K562 treated with DMSO at 1 percent for 12 hours (cell line): Measurements from ENCODE around the gene WDR93. TPM values are rescaled to one million over a fixed set of nuclear protein-coding genes. Genes with fewer than 3 reads are reported as not detected.

Experiments
- total RNA-seq: library from RNA; unstranded; fragments of 300-600 nt; gene quantifications from 2 replicates; pipeline ENCODE4 v1.2.3, GENCODE V29; 2022; ENCODE audit not compliant: insufficient read depth

The WDR93 gene
- total RNA-seq: not detected in 2 replicates

DNA sequence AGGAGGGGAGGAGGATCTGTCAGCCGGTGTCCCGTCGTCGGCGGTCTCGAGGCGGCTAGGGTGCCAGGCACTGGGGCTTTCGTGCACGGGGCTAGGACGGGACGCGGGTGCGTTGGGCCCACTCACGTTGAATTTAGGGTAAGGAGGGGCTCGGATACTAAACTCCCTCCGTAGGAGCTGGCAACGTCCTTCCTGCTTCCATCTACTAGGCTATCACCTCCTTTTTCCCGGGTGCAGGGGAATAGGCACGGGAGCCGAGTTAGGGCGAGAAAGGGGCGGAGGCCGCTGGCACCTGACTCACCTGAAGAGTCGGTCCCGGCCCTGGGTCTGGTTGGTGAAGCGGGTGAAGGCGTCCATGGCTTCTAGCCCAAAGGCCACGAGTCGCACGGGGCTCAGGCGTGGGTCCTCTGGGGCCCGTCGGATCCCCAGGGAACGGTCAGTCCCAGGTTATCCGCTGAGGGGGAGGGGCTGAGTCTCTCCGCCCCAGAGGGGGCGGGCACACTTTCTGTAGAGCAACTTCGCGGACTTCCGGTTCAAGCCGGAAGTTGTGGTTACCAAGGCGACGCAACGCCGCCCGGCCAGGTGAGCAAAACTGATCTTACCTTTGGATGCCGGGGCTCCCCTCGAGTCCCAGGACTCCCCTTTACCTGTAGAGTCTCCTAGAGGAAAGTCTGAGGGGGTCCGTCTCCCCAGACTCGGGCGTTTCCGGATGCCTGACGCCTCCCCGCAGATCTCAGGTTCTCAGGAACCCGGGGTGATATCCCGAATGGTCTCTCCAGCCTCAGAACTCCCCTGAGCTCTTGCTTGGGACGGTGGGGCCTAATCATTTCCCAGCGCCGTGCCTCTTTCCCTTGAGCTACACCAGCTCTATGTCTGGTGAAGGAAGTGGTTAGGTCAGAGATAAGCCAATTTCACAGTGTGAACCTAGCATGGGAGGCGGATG, at the start of gene WDR93, which contains the start of gene PEX11A:
WDR93 (plus strand) TSS at position 536 of the 943 bp plus-strand sequence. CDS start 10,936 bp downstream, outside the sequence.
PEX11A (minus strand) TSS at position 479 of the 943 bp plus-strand sequence; CDS start at position 357, 122 bp downstream.

DNA sequence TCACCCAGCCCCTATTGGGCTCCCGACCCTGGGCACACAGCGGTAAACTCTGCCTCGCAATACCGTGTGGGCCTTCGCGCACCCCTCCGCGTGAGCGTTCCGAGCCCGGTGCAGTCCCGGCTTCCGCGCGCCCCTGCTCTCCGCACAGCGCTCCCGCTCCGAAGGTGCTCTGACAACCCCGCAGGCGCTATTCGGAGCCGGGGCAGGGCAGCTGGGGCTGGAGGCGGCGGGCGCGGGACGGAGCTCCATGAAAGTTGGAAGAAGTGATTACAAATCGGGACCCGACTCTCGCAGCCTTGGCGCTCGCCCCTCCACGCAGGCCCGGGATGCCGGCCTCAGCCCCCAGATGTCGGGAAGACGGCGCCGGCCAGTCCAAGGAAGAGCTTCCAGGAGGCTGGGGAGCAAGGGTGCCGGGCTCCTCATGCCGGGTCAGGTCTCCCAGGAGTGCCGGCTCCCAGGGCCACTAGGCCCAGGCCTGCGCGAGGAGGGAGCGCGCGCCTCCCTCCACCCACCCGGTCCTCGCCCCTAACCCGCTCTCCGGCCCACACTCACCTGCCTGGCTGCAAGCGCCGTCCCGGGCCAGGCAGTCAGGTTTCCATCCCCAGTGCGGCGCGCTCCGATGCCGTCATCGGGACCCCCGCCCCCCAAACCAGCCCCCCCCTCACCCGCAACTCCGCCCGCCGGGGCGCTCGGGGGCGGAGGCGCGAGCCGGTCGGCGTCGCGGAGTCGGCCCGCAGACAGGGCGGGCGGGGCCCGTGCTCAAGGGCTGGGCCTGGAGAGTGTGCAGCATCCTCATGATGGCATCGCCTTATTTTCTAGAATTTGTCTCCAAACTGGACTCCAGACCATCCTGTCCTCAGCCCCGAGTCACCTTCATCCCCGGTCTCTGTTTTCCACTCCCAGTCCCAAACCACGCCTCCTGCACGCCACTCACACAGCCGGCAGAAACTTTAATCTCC, 35.5 kb upstream of the WDR93 start, which contains the start of gene KIF7:
KIF7 (minus strand) TSS at position 621 of the 959 bp plus-strand sequence. CDS start 2,537 bp downstream, outside the sequence.

DNA sequence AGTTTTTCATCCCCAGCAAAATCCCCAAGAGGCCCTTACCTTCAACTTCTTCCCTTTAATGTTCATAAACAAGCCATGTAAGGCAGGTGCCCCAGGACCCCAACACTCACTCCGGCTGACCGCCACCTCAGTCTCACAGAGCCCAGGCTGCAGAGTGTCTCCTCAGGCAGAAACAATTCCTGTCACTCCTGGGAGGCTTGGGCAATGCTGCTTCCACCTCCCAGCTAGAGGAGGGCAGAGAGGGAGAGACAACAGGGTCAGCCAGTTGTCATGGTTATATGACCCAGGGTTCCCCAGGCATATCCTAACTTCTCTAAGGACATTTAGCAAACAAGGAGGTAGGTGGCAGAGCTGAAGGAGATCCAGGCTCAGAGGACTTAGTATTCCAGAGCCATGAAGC, 11.4 kb upstream of the WDR93 start, which contains the start of gene PLIN1:
PLIN1 (minus strand) TSS at position 156 of the 400 bp plus-strand sequence. CDS start 1,878 bp downstream, outside the sequence.

DNA sequence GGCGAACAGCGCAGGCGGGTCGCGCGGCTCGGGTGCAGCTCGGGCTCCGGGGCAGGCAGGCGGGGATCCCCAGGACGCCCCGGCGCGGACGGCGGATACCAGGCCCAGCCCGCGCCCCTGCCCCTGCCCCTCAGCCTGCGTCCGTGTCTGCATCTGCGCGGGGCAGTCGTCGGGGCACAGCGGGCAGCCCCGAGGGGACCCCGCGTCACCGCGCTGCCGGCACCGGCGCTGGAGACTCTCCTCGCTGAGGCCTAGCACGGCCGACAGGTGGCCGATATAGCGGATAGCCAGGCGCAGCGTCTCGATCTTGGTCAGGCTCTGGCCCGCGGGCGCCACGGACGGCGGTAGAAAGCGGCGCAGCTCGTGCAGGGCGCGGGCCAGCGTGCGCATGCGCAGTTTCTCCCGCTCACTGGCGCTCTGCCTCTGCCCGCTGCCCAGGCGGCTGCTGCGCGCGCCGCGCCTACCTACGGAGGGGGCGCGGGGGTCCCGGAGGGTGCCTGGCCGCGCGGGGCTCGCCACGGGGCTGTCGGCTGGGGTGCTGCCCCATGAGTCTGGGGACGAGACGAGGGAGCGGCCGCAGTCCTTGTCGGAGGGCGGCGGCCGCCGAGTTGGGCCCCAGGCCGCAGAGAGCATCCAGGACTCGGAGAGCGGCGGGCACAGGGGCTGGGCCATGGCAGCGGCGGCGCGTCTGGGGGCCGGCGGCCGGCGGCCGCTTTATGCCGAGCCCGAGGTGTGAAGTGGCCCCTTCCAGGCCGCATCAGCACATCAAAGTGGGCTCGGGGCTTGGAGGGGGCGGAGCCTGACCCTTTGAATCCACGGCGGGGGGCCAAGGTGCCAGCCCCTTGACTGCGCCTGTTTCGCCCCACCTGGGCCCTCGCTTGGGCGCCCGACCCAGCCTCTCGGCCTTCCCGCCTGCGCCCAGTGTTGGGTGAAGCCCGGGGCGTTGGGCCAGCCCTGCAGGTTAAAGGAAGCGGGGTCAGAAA, 60.2 kb downstream of the WDR93 start, which contains the start of gene MESP1:
MESP1 (minus strand) TSS at position 690 of the 983 bp plus-strand sequence; CDS start at position 672, 18 bp downstream.

DNA sequence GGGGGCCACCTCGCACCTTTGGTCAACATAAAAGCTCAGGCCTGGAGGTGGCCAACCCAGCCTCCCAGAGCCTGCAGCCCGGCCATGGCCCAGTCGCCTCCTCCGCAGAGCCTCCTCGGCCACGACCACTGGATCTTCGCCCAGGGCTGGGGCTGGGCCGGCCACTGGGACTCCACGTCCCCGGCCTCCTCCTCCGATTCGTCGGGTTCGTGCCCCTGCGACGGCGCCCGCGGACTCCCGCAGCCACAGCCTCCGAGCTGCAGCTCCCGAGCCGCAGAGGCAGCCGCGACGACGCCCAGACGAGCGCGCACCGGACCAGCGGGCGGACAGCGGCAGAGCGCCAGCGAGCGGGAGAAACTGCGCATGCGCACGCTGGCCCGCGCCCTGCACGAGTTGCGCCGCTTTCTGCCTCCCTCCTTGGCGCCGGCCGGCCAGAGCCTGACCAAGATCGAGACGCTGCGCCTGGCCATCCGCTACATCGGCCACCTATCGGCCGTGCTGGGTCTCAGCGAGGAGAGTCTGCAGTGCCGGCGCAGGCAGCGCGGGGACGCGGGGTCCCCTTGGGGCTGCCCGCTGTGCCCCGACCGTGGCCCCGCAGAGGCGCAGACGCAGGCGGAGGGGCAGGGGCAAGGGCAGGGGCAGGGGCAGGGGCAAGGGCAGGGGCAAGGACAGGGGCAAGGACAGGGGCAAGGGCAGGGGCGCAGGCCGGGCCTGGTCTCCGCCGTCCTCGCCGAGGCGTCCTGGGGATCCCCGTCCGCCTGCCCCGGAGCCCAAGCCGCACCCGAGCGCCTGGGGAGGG, 85.9 kb downstream of the WDR93 start, which contains the start of gene MESP2:
MESP2 (plus strand) TSS at position 59 of the 799 bp plus-strand sequence; CDS start at position 85, 26 bp downstream.

Other genes starting within 250 kb of the WDR93 start
- gene RHCG, start 194.2 kb upstream of the WDR93 start, total RNA-seq: not detected in 2 replicates
- 6.4 and 15.1 TPM in 2 replicates for gene TICRR, start 115.3 kb upstream of the WDR93 start, total RNA-seq
- gene KIF7, start 35.3 kb upstream of the WDR93 start, total RNA-seq: 1.2 and 1.6 TPM in 2 replicates
- gene PLIN1, start 11.4 kb upstream of the WDR93 start, total RNA-seq: not detected in 2 replicates
- gene PEX11A, start 57 bp upstream of the WDR93 start, total RNA-seq: not detected in 2 replicates
- gene MESP1, start 60.4 kb downstream of the WDR93 start, total RNA-seq: 0.34 and 0.43 TPM in 2 replicates
- gene MESP2, start 85.5 kb downstream of the WDR93 start, total RNA-seq: not detected in 2 replicates
- 0.42 and 4.7 TPM in 2 replicates for gene ANPEP, start 124.0 kb downstream of the WDR93 start, total RNA-seq
- gene AP3S2, start 203.2 kb downstream of the WDR93 start, total RNA-seq: 14.5 and 42.3 TPM in 2 replicates
- not detected in 2 replicates for gene ARPIN, start 222.1 kb downstream of the WDR93 start, total RNA-seq